Keratinocyte (primary cell): ENCODE results near the gene ALCAM. TPM values are rescaled to one million over a fixed set of nuclear protein-coding genes. Genes with fewer than 3 reads are reported as not detected.

ENCODE experiments used
- DNase-seq: peaks from one replicate; pipeline ENCODE4 v3.0.0-alpha.2; 2011; ENCODE audit warnings: low read depth, missing footprints, low spot score
- FAIRE-seq: peaks from 2 replicates; lab custom pipeline; 2011; peaks lifted over from hg19 to GRCh38; lab: Jason Lieb, UNC
- H2AFZ ChIP-seq: 2 replicates; pipeline ENCODE4 v1.6.0; 2012; ENCODE audit warnings: low read length, control low read depth, inconsistent platforms; ENCODE audit not compliant: control insufficient read depth
- H3K27ac ChIP-seq: 2 replicates; pipeline ENCODE4 v1.5.1; 2011; ENCODE audit warnings: low read length; ENCODE audit not compliant: control insufficient read depth, insufficient read depth
- H3K27me3 ChIP-seq: 3 replicates; pipeline ENCODE4 v1.6.0; 2011; ENCODE audit warnings: low read length; ENCODE audit not compliant: control insufficient read depth, insufficient read depth; ENCODE audit errors: extremely low read depth
- H3K36me3 ChIP-seq, 2 experiments: 2 replicates in 1 of 2; 3 replicates in 1 of 2; pipeline ENCODE4 v1.5.1; 2011; ENCODE audit warnings: low read length in 2 of 2, mild to moderate bottlenecking in 1 of 2; ENCODE audit not compliant: control insufficient read depth in 2 of 2, insufficient read depth in 2 of 2; ENCODE audit errors: extremely low read depth in 1 of 2
- H3K4me1 ChIP-seq: 3 replicates; pipeline ENCODE4 v1.5.1; 2011; ENCODE audit warnings: low read length; ENCODE audit not compliant: control insufficient read depth, insufficient read depth; ENCODE audit errors: extremely low read depth
- H3K4me2 ChIP-seq: 3 replicates; pipeline ENCODE4 v1.6.0; 2011; ENCODE audit warnings: low read depth, low read length; ENCODE audit not compliant: control insufficient read depth, insufficient read depth; ENCODE audit errors: extremely low read depth
- H3K4me3 ChIP-seq, 3 experiments: fragments of 200-600 bp in 1 of 3; sonication (generic) in 1 of 3; 2 replicates in 2 of 3; 3 replicates in 1 of 3; pipeline ENCODE4 v1.5.1; 2011 to 2016; ENCODE audit warnings: low read length in 3 of 3, mild to moderate bottlenecking in 3 of 3, control low read depth in 2 of 3, inconsistent platforms in 1 of 3, low read depth in 1 of 3, mixed read lengths in 1 of 3, mixed run types in 1 of 3, moderate library complexity in 1 of 3; ENCODE audit not compliant: control insufficient read depth in 2 of 3, insufficient read depth in 2 of 3; ENCODE audit errors: extremely low read depth in 1 of 3
- H3K79me2 ChIP-seq: 2 replicates; pipeline ENCODE4 v1.6.0; 2012; ENCODE audit warnings: low read length; ENCODE audit not compliant: control insufficient read depth, insufficient read depth
- H3K9ac ChIP-seq: 3 replicates; pipeline ENCODE4 v1.6.0; 2011; ENCODE audit warnings: low read length; ENCODE audit not compliant: control insufficient read depth, insufficient read depth; ENCODE audit errors: extremely low read depth
- H3K9me1 ChIP-seq: 3 replicates; pipeline ENCODE4 v1.6.0; 2011; ENCODE audit warnings: low read length; ENCODE audit not compliant: control insufficient read depth, insufficient read depth; ENCODE audit errors: extremely low read depth
- H3K9me3 ChIP-seq: 2 replicates; pipeline ENCODE4 v1.5.1; 2012; ENCODE audit warnings: low read depth, low read length; ENCODE audit not compliant: control insufficient read depth
- H4K20me1 ChIP-seq: 3 replicates; pipeline ENCODE4 v1.6.0; 2011; ENCODE audit warnings: low read length; ENCODE audit not compliant: control insufficient read depth, insufficient read depth; ENCODE audit errors: extremely low read depth
- EZH2 ChIP-seq: IDR thresholded peaks from one replicate; pipeline ENCODE4 v1.6.1; 2012; ENCODE audit warnings: inconsistent platforms, mild to moderate bottlenecking, low read length, moderate library complexity
- dilution Hi-C: fragments of 300-500 bp; cut with MboI; formaldehyde crosslinking; loops from one replicate; pipeline ENCODE4 v1.7.0; 2020; ENCODE audit warnings: low sequenced_read_pairs; ENCODE audit not compliant: extremely low pct_ligation_motif_present
- polyA plus RNA-seq, 5 experiments: library from polyadenylated mRNA; depleted of rRNA in 3 of 5; stranded (reverse) in 3 of 5; stranded (forward) in 1 of 5; unstranded in 1 of 5; fragments of >200 nt; gene quantifications; 1 replicate in 1 of 5; 2 replicates in 3 of 5; 3 replicates in 1 of 5; pipeline versions ENCODE4 v1.2.1 to v1.2.3, GENCODE V29; 2011 to 2012; ENCODE audit warnings: missing spikeins in 2 of 5, low read depth in 1 of 5, low replicate concordance in 1 of 5
- TF ChIP-seq, protein P1 (sequence below), 3 experiments: IDR thresholded peaks in 1 of 3; conservative IDR thresholded peaks in 1 of 3; optimal IDR thresholded peaks in 1 of 3; 2 replicates in 2 of 3; 3 replicates in 1 of 3; pipeline versions ENCODE3 to v1.5.1; 2011; ENCODE audit warnings: low read length in 3 of 3, mild to moderate bottlenecking in 3 of 3, moderate library complexity in 2 of 3, control low read depth in 1 of 3, inconsistent platforms in 1 of 3; ENCODE audit not compliant: insufficient read depth in 2 of 3; ENCODE audit errors: extremely low read depth in 1 of 3

The ALCAM gene
- polyA plus RNA-seq, 1 donor (not counting 4 experiments of a cell fraction or from before 2014, with no cell fraction given): 71.3 TPM

DNA sequence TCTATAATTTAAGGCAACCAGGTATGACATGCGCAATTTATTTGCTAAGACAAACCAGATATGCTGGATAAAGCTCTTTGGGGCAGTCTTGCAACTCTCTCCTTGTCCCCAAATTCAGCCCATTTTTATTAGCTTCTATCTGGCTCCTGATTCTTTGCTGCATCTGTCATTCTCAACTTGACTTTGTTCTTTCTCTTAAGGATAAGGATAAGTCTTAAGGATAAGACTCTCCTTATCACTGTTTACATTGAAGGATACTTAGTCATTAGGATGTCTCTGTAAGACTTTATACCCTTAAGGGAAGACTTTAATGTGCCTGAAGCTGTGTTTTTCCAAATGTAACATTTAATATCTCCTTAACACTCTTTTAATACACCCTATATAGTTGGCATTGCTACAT lies 49.2 kb downstream of the ALCAM start:
- Histone ChIP-seq H3K36me3 (no peaks in the 10 kb centered on the region), H2AFZ (no peak overlapping the region), H3K27me3 (no peaks in the 10 kb centered on the region), H3K9ac (no peak overlapping the region), H3K9me3 (no peaks in the 10 kb centered on the region), H3K4me1 (peaks cover 9% of the 10 kb centered on the region), H3K27ac (no peak overlapping the region), H3K4me2 (no peak overlapping the region), H3K79me2 (peaks cover 28% of the 10 kb centered on the region), H4K20me1 (no peaks in the 10 kb centered on the region), H3K4me3 (no peak overlapping the region), H3K9me1 (no peaks in the 10 kb centered on the region)
- TF ChIP-seq, protein P1, sequence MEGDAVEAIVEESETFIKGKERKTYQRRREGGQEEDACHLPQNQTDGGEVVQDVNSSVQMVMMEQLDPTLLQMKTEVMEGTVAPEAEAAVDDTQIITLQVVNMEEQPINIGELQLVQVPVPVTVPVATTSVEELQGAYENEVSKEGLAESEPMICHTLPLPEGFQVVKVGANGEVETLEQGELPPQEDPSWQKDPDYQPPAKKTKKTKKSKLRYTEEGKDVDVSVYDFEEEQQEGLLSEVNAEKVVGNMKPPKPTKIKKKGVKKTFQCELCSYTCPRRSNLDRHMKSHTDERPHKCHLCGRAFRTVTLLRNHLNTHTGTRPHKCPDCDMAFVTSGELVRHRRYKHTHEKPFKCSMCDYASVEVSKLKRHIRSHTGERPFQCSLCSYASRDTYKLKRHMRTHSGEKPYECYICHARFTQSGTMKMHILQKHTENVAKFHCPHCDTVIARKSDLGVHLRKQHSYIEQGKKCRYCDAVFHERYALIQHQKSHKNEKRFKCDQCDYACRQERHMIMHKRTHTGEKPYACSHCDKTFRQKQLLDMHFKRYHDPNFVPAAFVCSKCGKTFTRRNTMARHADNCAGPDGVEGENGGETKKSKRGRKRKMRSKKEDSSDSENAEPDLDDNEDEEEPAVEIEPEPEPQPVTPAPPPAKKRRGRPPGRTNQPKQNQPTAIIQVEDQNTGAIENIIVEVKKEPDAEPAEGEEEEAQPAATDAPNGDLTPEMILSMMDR (optimal IDR thresholded peaks at IDR 0.05 in 1 of 3, IDR thresholded peaks at IDR 0.05 in 1 of 3, conservative IDR thresholded peaks at IDR 0.05 in 1 of 3; ENCODE audit: extremely low read depth in 1 of 3, insufficient read depth in 2 of 3, low read length in 3 of 3): no peak
- no peak for TF ChIP-seq EZH2
- DNase-seq (no peak), FAIRE-seq (peak; percentile 36)
- dilution Hi-C loops: no loop called here

DNA sequence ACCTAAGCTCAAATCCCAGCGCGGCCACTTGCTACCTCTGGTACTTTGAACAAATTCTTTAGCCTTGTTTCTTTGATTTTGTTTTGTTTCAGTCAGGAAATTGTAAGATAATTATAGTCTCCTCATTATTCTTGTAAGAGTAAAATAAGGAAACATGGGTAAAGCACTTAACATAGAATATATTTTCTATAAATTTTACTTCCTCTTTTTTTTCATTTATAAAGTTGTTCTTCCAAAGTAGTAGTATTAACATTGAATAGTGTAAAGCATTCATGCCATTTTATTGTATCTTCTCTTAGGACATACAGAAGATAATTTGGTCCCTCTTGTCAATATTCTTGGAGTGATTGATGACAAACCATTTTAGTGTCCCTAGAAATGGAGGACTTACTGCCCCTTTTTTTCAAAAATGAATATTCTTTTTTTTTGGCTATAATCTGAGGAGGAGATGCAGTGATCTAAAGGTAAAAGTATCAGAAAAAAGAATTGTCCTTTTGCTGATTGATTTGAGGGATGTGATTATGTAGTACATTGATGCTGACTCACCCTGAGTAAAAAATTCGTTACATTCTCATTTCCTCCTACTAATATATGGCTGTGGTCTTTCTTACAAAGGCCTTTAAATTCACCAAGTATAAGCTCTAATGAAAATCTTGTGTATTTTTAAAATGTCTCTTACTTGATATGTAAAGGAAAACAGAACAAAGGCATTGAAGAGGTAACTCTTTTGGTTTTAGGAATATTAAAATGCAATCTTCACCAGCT lies 51.0 kb downstream of the ALCAM start:
- Histone ChIP-seq H3K27me3 (no peaks in the 10 kb centered on the region), H3K27ac (no peak overlapping the region), H3K9me3 (no peaks in the 10 kb centered on the region), H3K9ac (no peak overlapping the region), H3K4me1 (peaks cover 9% of the 10 kb centered on the region), H3K79me2 (peaks cover 34% of the 10 kb centered on the region), H3K9me1 (no peaks in the 10 kb centered on the region), H3K4me3 (no peak overlapping the region), H4K20me1 (no peaks in the 10 kb centered on the region), H3K4me2 (peak overlapping the region; percentile 8), H2AFZ (no peak overlapping the region), H3K36me3 (no peaks in the 10 kb centered on the region)
- DNase-seq (no peak), FAIRE-seq (no peak)
- TF ChIP-seq EZH2: no peak
- TF ChIP-seq, protein P1 (optimal IDR thresholded peaks at IDR 0.05 in 1 of 3, IDR thresholded peaks at IDR 0.05 in 1 of 3, conservative IDR thresholded peaks at IDR 0.05 in 1 of 3; ENCODE audit: extremely low read depth in 1 of 3, insufficient read depth in 2 of 3, low read length in 3 of 3): no peak
- dilution Hi-C loops: no loop called here
